Chondrocyte (in vitro differentiated cells): ENCODE measurements around the gene PLCB3. TPM values are rescaled to one million over a fixed set of nuclear protein-coding genes. Genes with fewer than 3 reads are reported as not detected.

Source experiments
- DNase-seq: peaks from one replicate; pipeline ENCODE4 v3.0.0; 2021; ENCODE audit warnings: mixed read lengths, low spot score
- H3K27ac Mint-ChIP-seq: one replicate; pipeline ENCODE4 v1.8.0; 2021; ENCODE audit warnings: mild to moderate bottlenecking, moderate library complexity, mixed read lengths; ENCODE audit not compliant: unreplicated experiment
- H3K27me3 Mint-ChIP-seq: 2 replicates; pipeline ENCODE4 v1.8.0; 2021; ENCODE audit warnings: low read depth, mixed read lengths
- H3K36me3 Mint-ChIP-seq: 2 replicates; pipeline ENCODE4 v1.8.0; 2021; ENCODE audit warnings: low read depth, mixed read lengths
- H3K4me1 Mint-ChIP-seq: 2 replicates; pipeline ENCODE4 v1.8.0; 2021; ENCODE audit warnings: low read depth, mild to moderate bottlenecking, mixed read lengths
- H3K4me3 Mint-ChIP-seq: one replicate; pipeline ENCODE4 v1.8.0; 2021; ENCODE audit warnings: mild to moderate bottlenecking, moderate library complexity, mixed read lengths; ENCODE audit not compliant: unreplicated experiment
- H3K9me3 Mint-ChIP-seq: 2 replicates; pipeline ENCODE4 v1.8.0; 2021; ENCODE audit warnings: low read depth, mixed read lengths
- total RNA-seq: library from RNA; stranded (reverse); gene quantifications from 3 replicates; pipeline ENCODE4 v1.2.1, GENCODE V29; 2021
- TF ChIP-seq, protein P1 (sequence below): fragments of 200-600 bp; sonication (generic); IDR thresholded peaks from 2 replicates; pipeline ENCODE4 v1.5.0; 2021; ENCODE audit warnings: antibody characterized with exemption, mild to moderate bottlenecking, moderate library complexity

The PLCB3 gene
- total RNA-seq, 1 donor from 2014 or later, result 47.2 TPM

DNA sequence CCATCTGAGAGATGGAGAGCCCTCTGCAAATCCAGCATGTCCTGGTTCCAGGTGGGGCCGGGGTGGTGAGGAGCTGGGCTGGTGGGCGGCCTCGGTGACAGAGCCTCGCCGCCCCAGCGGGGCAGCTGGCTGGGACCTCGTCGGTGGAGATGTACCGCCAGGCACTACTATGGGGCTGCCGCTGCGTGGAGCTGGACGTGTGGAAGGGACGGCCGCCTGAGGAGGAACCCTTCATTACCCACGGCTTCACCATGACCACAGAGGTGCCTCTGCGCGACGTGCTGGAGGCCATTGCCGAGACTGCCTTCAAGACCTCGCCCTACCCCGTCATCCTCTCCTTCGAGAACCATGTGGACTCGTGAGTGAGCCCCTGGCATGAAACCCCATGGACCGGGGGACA is 7.0 kb downstream of the PLCB3 start:
- Mint-ChIP-seq H3K27me3 (no peaks in the 10 kb centered on the region), H3K4me3 (no peak overlapping the region), H3K9me3 (no peaks in the 10 kb centered on the region), H3K36me3 (peaks cover 33% of the 10 kb centered on the region), H3K4me1 (peaks cover 14% of the 10 kb centered on the region), H3K27ac (no peak overlapping the region)
- peak; percentile 87 for DNase-seq
- TF ChIP-seq, protein P1, sequence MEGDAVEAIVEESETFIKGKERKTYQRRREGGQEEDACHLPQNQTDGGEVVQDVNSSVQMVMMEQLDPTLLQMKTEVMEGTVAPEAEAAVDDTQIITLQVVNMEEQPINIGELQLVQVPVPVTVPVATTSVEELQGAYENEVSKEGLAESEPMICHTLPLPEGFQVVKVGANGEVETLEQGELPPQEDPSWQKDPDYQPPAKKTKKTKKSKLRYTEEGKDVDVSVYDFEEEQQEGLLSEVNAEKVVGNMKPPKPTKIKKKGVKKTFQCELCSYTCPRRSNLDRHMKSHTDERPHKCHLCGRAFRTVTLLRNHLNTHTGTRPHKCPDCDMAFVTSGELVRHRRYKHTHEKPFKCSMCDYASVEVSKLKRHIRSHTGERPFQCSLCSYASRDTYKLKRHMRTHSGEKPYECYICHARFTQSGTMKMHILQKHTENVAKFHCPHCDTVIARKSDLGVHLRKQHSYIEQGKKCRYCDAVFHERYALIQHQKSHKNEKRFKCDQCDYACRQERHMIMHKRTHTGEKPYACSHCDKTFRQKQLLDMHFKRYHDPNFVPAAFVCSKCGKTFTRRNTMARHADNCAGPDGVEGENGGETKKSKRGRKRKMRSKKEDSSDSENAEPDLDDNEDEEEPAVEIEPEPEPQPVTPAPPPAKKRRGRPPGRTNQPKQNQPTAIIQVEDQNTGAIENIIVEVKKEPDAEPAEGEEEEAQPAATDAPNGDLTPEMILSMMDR, result no peak

DNA sequence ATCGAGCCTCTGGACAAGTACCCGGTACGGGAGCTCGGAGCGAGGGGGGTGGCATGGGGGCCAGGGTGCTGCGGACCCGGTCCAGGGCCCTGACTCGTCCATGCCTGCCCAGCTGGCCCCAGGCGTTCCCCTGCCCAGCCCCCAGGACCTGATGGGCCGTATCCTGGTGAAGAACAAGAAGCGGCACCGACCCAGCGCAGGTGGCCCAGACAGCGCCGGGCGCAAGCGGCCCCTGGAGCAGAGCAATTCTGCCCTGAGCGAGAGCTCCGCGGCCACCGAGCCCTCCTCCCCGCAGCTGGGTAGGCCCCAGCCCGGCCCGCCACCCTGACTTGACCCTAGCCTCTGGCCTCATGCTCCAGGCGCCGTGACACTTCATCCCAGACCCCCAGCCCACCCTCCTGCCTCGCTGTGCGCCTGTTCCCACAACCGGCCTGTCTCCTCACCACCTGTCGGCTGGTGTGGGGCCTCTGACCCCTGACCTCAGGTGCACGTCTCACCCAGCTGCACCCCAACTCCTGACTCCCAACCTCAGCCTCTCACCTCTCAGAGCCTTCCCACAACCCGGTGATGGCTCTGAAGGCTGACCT is 7.7 kb downstream of the PLCB3 start:
- no peaks in the 10 kb centered on the region for H3K27me3 Mint-ChIP-seq
- H3K9me3 Mint-ChIP-seq, result no peaks in the 10 kb centered on the region
- DNase-seq, result no peak
- H3K4me1 Mint-ChIP-seq, result peaks cover 7% of the 10 kb centered on the region
- no peak overlapping the region for H3K4me3 Mint-ChIP-seq
- peaks cover 34% of the 10 kb centered on the region for H3K36me3 Mint-ChIP-seq
- TF ChIP-seq, protein P1, result no peak
- H3K27ac Mint-ChIP-seq, result no peak overlapping the region

DNA sequence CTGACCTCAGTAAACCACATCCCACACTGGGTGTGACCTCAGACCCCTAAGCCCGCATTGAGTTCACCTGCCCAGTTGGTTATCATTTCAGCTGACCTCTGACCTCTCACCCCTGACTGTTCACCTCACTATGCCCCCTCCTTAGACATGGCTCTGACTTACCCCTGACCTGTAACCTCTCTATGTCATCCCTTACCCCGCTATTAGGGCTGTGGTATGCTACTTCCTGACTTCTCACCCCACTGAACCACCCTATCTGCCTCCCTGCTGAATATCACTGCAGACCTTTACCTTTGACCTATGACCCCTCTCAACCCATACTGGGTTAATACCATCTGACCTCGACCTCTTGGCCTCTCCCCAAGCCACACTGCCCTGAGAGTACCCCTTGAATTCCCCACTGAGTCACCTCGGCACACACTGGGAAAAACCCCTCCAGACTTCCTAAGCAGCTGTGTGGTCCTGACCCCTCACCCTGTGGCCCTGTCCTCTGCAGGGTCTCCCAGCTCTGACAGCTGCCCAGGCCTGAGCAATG is 8.3 kb downstream of the PLCB3 start:
- Mint-ChIP-seq H3K27ac (no peak overlapping the region), H3K4me3 (no peak overlapping the region), H3K4me1 (peaks cover 5% of the 10 kb centered on the region), H3K9me3 (no peaks in the 10 kb centered on the region), H3K36me3 (peaks cover 34% of the 10 kb centered on the region), H3K27me3 (no peaks in the 10 kb centered on the region)
- DNase-seq, result no peak
- TF ChIP-seq, protein P1, result no peak

DNA sequence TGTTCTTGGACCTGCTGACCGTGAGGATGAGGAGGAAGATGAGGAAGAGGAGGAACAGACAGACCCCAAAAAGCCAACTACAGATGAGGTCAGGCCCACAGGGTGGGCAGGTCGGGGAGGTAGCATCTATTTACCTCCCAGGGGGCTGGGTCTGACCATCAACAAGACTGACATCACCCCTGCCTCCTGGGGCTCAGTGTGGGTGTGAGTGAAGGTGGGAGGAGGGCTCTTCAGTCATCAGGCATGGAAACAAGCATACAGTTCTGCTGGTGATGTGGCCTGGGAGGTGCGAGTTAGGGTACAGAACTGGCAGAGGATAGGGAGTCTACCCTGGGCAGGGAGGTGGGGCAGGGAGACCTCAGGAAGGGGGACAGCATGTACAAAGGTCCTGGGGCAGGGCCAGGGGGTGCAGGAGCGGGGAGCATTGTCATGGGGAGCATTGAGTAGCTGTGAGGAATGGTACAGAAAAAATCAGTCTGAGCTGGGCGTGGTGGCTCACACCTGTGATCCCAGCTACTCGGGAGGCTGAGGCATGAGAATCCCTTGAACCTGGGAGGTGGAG is 8.9 kb downstream of the PLCB3 start:
- Mint-ChIP-seq H3K9me3 (no peaks in the 10 kb centered on the region), H3K27ac (peak overlapping the region; percentile 74), H3K4me3 (no peak overlapping the region), H3K27me3 (no peaks in the 10 kb centered on the region), H3K36me3 (peaks cover 34% of the 10 kb centered on the region), H3K4me1 (peaks cover 5% of the 10 kb centered on the region)
- TF ChIP-seq, protein P1, result no peak
- DNase-seq, result no peak

DNA sequence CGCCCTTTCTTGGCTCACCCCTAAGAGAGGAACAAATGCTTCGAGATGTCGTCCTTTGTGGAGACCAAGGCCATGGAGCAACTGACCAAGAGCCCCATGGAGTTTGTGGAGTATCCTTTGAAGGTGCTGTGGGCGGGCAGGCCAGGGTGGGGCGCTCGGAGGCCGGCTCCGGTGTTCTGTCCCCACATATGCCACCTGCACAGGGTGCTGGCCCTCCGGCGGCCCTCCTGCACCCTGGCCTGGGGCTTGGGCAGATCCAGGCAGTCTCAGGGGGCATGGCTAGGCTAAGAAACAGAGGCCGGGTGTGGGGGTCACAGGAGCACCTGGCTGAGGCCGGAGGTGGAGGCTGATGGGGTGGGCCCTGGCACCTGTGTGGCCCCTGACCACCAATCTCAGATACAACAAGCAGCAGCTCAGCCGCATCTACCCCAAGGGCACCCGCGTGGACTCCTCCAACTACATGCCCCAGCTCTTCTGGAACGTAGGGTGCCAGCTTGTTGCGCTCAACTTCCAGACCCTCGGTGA is 10.3 kb downstream of the PLCB3 start:
- H3K27ac Mint-ChIP-seq, result peak overlapping the region; percentile 17
- no peaks in the 10 kb centered on the region for H3K27me3 Mint-ChIP-seq
- no peak for DNase-seq
- no peaks in the 10 kb centered on the region for H3K9me3 Mint-ChIP-seq
- H3K4me3 Mint-ChIP-seq, result no peak overlapping the region
- H3K36me3 Mint-ChIP-seq, result peaks cover 38% of the 10 kb centered on the region
- H3K4me1 Mint-ChIP-seq, result peaks cover 5% of the 10 kb centered on the region
- TF ChIP-seq, protein P1, result no peak
